ENCODE results near the gene MFGE8.

DNA sequence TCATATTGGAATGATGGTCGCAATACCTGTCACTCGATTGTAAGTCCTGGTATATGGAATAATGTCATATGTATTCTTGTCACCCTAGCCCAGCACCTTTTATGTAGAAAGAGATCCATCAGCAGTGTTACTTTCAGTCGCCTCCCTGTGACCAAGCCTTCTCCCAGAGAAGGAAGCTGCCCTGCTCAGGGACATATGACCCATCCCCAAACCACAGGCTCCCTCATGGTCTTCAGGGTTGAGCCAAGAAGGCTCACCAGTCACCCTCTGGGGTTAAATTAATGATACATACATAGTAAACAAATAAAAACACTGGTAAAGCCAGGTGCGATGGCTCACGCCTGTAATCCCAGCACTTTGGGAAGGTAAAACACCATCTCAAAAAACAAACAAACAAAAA lies 4.6 kb upstream of the MFGE8 start:
- TF ChIP-seq EP300 (IDR thresholded peaks at IDR 0.05) (no peak), POLR2A (IDR thresholded peaks at IDR 0.05) (no peak), POLR2AphosphoS5 (IDR thresholded peaks at IDR 0.05) (no peak)
- TF ChIP-seq, protein P1, sequence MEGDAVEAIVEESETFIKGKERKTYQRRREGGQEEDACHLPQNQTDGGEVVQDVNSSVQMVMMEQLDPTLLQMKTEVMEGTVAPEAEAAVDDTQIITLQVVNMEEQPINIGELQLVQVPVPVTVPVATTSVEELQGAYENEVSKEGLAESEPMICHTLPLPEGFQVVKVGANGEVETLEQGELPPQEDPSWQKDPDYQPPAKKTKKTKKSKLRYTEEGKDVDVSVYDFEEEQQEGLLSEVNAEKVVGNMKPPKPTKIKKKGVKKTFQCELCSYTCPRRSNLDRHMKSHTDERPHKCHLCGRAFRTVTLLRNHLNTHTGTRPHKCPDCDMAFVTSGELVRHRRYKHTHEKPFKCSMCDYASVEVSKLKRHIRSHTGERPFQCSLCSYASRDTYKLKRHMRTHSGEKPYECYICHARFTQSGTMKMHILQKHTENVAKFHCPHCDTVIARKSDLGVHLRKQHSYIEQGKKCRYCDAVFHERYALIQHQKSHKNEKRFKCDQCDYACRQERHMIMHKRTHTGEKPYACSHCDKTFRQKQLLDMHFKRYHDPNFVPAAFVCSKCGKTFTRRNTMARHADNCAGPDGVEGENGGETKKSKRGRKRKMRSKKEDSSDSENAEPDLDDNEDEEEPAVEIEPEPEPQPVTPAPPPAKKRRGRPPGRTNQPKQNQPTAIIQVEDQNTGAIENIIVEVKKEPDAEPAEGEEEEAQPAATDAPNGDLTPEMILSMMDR (IDR thresholded peaks at IDR 0.05): no peak
